Myocyte (in vitro differentiated cells): ENCODE results near the gene MGRN1. TPM values are rescaled to one million over a fixed set of nuclear protein-coding genes. Genes with fewer than 3 reads are reported as not detected.

ENCODE experiments used
- DNase-seq: peaks from one replicate; pipeline ENCODE4 v3.0.0-alpha.2; 2012; ENCODE audit warnings: low read depth
- total RNA-seq: library from RNA; depleted of rRNA; stranded (reverse); fragments of >200 nt; gene quantifications from 2 replicates; pipeline ENCODE4 v1.2.3, GENCODE V29; 2014

The MGRN1 gene
- total RNA-seq, 1 donor from 2014 or later, result 31.9 TPM

DNA sequence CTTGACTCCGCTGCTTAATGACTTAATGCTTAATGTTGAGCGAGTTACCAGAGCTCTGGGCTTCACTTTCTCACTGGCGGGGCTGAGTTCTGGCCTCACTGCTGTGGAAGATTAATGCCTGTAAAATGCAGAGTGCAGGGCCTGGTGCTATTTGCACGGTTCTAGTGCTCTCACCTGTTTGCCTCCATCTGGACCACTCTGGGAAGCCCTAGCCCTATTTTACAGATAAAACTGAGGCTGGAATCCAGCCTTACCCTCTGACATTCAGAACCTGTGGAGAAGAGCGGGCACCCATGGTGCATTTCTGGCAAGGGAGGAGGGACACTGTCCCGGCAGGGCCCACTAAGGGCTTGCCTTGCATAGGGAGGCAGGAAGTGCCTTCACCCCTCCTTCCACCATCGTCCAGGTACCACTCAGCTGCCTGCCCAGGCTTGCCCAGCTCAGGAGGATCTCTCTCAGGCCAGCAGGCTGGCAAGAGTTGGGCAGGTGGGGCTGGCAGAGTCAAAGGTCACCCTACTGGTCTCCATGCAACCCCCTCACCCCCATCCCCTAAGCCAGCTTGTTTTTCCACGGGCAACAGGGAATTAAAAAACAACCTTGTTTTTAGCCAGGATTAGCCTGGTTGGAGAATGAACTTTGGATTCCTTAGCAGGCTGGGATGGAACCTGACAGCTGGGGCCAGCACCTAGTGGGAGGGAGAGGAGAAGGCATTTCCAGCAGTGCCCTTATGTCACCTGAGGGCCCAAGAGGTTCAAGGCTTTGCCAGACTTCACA, 5.8 kb upstream of the MGRN1 start:
- DNase-seq, result no peak

DNA sequence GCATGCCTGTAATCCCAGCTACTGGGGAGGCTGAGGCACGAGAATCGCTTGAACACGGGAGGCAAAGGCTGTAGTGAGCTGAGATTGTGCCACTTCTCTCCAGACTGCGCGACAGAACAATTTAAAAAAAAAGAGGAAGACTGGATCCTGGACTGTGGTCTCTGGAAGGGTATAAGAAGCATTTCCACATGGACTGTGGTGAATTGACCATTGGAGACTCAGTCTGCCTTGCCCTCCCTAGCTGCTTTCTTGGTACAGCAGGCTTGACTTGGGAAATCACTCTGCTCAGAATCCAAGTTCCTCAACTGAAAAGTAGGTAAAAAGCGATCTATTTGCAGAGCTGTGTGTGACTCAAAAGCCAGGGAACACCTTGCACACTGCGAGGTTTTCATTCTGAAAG, 1.0 kb upstream of the MGRN1 start:
- no peak for DNase-seq

GRCh38 chr16:4624827-4625559, 367 bp downstream of the MGRN1 start:
- peak; percentile 57 for DNase-seq

DNA sequence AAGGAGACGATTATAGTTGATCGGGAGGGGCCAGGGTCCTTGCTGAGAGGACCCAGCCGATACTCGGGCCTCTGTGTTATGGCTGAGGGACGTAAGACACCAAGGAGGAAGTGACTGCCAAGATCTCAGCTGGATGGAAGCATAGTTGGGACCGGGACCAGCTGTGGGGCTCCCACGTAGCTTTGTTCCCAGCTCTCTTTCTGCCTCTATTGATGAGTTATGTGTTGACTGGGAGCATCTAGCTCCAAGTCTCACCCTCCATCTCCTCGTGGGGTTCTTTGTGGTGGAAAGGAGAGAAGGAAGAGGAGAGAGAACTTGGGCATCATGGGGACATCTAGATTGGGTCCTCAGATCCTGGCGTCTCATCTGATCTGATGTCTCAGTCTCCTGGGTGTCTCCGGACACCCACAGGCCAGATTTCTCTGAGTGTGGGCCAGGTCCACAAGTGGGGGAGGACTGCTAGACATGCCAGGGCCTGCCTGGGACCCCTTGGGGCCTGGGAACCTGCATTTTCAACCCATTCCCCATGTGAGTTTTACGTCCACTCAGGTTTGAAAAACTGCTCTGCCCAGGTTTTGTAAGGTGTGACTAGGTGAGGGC, 1.0 kb downstream of the MGRN1 start:
- DNase-seq, result no peak

DNA sequence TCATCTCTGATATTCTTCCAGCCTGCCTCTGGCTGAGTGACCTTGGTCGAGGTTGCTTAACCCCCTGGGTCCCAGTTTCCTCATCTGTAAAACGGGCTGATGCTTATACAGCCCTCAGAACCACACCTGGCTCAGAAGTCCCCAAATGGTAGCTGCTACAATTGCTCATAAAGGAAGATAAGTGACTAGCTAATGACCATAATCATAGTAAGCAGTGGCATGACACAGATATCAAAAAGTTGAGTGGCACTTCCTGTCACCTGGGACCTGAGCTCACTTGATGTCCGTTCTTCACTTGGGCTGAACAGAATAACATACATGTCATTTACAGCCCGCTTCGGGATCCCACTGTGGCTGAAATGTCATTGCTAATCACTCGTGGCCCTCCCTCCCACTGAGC, 1.8 kb downstream of the MGRN1 start:
- DNase-seq, result no peak

DNA sequence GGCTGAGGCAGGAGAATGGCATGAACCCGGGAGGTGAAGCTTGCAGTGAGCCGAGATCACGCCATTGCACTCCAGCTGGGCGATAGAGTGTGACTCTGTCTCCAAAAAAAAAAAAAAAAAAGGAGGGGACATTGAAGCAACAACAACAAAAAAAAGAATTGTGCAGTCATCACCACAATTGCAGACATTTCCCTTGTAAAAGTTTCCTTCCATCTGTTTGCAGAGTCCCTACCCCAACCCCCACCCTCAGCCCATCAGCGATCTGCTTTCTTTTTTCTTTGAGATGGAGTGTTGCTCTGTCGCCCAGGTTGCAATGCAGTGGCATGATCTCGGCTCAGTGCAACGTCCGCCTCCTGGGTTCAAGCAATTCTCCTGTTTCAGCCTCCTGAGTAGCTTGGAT, 3.7 kb downstream of the MGRN1 start:
- no peak for DNase-seq

DNA sequence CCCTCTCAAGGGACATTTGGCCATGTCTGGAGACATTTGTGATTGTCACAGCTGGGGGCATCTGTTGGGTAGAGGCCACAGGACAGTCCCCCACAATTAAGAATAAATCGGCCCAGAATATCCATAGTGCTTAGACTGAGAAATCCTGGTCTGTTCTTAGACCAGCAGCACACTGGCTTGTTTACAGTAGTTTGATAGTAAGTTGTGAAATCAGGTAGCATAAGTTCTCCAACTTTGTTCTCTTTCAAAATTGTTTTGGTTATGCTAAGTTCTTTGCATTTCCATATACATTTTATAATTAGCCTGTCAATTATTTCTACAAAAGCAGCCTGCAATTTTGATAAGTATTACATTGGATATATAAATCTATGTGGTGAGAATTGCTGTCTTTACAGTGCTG, 6.8 kb downstream of the MGRN1 start:
- no peak for DNase-seq

GRCh38 chr16:4633910-4634635, 9.4 kb downstream of the MGRN1 start:
- no peak for DNase-seq

GRCh38 chr16:4634768-4635167, 10.1 kb downstream of the MGRN1 start:
- no peak for DNase-seq

GRCh38 chr16:4636196-4636595, 11.6 kb downstream of the MGRN1 start:
- DNase-seq, result no peak

GRCh38 chr16:4637501-4638166, 13.0 kb downstream of the MGRN1 start:
- no peak for DNase-seq

DNA sequence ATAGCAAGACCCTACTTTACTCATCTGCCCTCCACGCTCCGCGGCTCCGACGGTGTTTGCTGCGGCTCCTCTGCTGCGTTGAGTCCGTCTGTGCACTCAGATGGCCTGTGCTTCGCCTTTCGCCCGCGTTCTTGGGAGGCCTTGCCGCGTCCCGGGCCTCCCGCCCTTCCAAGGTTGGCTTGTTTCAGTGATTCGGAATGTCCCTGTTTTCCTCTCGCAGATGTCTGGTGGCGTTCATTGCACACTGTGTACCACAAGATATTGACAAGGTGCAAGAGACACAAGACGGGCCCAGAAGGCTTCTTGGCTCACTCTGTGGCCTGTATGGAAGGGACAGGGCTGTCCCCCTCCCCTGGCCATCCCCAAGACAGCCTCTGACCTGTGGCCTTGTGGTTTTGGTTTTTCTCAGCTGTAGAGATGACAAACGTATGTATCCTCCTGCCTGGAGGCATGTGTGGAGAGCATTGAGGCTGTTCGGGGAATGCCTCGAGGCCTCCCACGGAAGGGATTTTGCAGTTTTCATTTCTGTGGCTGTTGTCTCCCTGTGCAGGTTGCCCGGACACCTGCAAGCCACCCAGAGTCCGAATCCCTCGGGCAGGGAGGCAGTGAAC, 15.4 kb downstream of the MGRN1 start:
- peak; percentile 35 for DNase-seq

DNA sequence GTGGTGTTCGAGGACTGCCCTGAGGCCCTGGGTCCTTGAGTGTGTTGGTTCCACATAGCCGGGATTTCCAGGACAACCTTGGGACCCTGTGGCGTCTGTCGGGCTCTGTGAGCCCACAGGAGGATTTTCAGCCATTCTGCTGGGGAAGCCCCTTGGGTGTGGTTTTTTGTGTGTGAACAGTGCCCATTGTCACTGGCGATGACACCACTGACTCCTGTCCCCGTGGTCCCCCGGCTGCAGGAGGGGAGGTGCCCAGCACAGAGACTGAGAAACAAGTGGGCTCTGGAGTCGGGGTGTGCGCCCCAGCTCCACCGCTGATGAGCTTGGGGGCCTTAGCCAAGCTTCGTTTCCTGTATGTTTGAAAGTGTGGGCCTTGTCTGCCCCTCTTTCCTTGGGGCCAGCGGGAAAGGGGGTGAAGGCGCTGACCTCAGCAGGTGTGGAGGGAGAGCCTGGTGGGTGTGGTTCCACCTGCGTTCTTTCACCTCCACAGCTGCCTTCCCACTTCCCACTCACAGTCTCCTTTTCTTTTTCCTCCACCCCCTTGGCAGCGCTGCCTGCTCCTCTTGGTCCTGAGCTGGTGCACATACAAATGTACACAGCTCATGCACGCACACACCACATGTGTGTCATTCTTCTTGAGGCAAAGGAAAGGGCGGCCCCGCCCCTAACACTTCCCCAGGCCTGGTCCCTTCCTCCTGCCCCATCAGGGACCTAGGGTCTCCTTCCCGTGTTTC, 16.1 kb downstream of the MGRN1 start:
- DNase-seq, result no peak

- no peak for DNase-seq
Measured at GRCh38 chr16:4641306-4641687, 16.7 kb downstream of the MGRN1 start.

GRCh38 chr16:4641895-4642294, 17.3 kb downstream of the MGRN1 start:
- no peak for DNase-seq

GRCh38 chr16:4646773-4647643, 22.4 kb downstream of the MGRN1 start:
- DNase-seq, result no peak

DNA sequence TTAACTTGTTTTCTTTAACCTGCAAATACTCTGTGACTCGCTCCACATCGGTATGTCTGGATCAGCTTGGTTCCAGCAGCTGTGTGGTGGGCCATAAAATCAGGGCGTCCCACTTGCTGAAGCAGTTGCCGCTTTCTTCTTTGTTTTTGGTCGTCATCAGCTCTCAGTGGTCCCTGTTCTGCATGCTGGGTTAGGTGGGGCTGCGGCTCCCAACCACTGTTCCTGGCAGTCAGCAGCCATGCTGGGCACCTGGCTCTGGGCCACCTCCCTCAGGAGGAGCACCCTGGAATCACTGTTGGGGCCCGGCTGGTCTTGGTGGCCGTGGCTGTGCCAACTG, 23.0 kb downstream of the MGRN1 start:
- no peak for DNase-seq

DNA sequence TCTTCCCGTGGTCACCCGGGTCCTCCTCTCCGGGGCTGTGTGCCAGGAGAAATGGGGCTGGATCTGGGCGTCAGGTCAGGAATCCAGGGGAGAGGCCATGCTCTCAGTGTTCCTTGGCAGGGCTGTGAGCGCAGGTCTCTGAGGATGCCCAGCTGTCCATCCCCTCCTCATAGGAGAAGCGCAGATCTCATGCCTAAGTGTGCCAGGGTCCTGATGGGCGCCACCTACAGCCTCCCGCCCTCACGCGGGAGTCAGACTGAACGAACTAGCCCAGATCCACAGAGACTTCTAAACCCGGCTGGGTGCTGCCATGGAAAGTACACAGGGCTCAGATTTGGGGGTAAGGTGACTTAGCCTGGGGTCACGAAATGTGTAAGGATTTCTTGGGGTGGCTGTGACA, 24.3 kb downstream of the MGRN1 start:
- no peak for DNase-seq

DNA sequence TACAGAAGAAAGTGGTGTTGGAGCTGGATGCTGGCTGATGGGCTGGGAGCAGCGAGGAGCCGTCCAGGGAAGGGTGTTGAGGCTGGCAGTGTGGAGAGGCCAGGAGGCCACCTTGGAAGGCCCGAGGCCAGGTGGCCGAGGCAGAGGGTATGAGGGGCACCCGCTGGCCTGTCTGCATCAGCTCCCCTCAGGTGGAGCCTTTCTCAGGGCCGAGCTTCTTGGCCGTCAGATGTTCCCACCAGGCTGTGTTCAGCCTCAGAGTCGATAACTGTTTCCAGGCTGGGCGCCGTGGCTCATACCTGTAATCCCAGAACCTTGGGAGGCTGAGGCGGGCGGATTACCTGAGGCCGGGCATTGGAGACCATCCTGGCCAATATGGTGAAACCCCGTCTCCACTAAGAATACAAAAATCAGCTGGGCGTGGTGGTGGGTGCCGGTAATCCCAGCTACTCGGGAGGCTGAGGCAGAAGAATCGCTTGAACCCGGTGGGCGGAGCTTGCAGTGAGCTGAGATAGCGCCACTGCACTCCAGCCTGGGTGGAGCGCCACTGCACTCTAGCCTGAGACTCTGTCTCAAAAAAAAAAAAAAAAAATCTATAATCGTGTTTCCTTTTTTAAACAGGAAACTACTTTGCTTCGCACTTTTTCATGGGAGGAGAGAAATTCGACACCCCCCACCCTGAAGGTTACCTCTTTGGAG, 25.3 kb downstream of the MGRN1 start:
- DNase-seq, result no peak
